Measurements from ENCODE around the gene STK32C. TPM values are rescaled to one million over a fixed set of nuclear protein-coding genes. Genes with fewer than 3 reads are reported as not detected.

STK32C gene
- total and polyA plus RNA-seq, 4 donors = 5.1 to 22.0 (median 16.3) TPM

DNA sequence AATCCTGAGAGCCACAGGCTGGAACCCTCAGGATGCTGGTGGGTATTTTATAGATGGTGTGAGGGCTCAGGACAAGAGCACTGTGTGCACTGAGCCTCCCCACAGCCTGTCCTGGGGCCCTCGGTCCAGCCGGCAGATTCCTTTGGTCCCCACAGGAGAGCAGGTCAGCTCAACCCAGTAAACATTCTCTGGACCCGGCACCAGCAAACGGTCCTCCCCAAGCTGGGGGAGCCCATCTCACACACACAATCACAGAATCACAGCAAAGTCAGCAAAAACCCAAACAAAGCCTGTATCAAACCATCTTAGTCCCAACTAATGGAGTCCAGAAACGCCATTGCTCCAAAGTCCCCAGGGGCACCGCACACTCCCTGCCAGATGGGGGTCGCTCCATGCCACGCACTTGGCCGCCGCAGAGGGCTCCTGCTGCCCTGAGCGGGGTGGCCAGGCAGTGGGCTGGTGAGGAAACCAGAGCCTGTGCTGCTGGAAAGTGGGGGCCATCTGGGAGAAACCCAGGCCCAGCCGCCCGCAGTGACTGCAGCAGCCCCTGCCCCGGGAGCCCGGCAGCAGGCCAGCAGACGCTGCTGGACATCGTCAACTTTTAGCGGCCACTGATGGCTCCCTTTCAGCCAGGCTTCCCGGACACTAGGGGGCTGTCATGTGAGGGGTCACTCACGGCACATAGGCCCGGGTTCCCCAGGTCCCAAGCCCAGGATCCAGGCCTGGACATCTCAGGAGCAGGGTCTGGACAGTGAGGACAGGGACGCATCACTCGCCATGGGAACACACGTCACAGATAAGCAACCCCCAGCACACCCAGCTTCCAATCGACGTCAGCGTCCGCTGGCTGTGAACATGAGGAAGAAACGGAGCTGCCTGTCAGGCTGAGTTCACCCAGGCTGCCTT is 68.4 kb downstream of the STK32C start:
- ATAC-seq (ENCODE audit: insufficient read depth, low FRiP score) = no peak
- Histone ChIP-seq H3K36me3 (ENCODE audit: control insufficient read depth in 4 of 4, insufficient read depth in 4 of 4, low read length in 4 of 4) (peaks cover 0 to 2% (median 0%) of the 10 kb centered on the region in 4 donors), H3K4me3 (no peak overlapping the region), H3K9ac (ENCODE audit: insufficient read depth in 1 of 2, low read length in 2 of 2) (no peak overlapping the region), H3K4me1 (ENCODE audit: control insufficient read depth in 5 of 5, insufficient read depth in 5 of 5, low read length in 5 of 5) (peaks cover 0 to 8% (median 0%) of the 10 kb centered on the region in 5 donors), H3K27ac (ENCODE audit: low read depth in 1 of 2, low read length in 1 of 2) (no peak overlapping the region), H3K9me3 (ENCODE audit: control insufficient read depth in 4 of 4, insufficient read depth in 3 of 4, low read length in 3 of 4) (no peaks in the 10 kb centered on the region), H3K27me3 (ENCODE audit: control insufficient read depth in 3 of 3, insufficient read depth in 3 of 3, low read length in 2 of 3) (no peaks in the 10 kb centered on the region)
- 82 to 91% methylated on average over 29 of the region's 29 CpGs for WGBS, 2 donors
- TF ChIP-seq, protein P1, sequence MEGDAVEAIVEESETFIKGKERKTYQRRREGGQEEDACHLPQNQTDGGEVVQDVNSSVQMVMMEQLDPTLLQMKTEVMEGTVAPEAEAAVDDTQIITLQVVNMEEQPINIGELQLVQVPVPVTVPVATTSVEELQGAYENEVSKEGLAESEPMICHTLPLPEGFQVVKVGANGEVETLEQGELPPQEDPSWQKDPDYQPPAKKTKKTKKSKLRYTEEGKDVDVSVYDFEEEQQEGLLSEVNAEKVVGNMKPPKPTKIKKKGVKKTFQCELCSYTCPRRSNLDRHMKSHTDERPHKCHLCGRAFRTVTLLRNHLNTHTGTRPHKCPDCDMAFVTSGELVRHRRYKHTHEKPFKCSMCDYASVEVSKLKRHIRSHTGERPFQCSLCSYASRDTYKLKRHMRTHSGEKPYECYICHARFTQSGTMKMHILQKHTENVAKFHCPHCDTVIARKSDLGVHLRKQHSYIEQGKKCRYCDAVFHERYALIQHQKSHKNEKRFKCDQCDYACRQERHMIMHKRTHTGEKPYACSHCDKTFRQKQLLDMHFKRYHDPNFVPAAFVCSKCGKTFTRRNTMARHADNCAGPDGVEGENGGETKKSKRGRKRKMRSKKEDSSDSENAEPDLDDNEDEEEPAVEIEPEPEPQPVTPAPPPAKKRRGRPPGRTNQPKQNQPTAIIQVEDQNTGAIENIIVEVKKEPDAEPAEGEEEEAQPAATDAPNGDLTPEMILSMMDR (IDR thresholded peaks at IDR 0.05; ENCODE audit: control extremely low read depth, extremely low read depth) = no peak
- peak; percentile 61 to 70 (median 63) for DNase-seq

DNA sequence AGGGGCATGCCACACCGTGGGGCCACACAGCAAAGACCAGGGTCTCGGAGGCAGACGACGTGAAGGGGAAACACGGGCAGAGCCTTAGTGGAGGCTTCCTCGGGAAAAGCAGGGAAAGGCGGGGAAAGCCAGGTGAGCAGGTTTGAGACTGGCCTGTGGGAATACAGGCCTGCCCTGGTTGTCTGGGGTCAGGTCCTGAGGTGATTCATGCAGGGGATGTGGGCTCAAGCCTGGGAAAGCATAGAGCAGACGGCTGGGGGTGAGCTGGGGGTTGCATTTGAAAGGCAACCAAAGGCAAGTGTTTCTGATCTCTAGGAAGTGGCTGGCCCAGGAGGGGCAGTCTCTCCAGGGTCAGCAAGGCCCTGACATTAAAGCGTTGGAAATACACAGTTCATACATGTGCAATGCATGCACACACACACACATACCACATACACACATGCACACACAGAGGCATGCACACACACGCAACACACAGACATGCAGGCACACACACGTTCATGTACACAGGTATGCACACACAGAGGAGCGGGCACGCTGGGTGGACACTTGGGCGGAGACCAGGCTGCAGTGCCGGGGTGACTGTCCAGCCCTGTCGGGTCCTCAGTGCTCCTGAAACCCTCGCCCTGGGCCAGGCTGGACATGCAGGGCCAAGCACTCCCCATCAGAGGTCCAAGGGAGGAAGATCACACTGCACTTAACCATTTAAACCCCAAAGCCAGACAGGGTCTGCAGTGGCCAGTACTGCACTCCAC is 69.2 kb downstream of the STK32C start:
- peaks cover 0 to 8% (median 0%) of the 10 kb centered on the region in 5 donors for H3K4me1 ChIP-seq (ENCODE audit: control insufficient read depth in 5 of 5, insufficient read depth in 5 of 5, low read length in 5 of 5)
- H3K4me3 ChIP-seq = no peak overlapping the region
- no peak for DNase-seq
- ATAC-seq (ENCODE audit: insufficient read depth, low FRiP score) = no peak
- WGBS, 2 donors = 90 to 94% methylated on average over 17 of the region's 17 CpGs
- TF ChIP-seq, protein P1 (IDR thresholded peaks at IDR 0.05; ENCODE audit: control extremely low read depth, extremely low read depth) = no peak
- no peak overlapping the region for H3K9ac ChIP-seq (ENCODE audit: insufficient read depth in 1 of 2, low read length in 2 of 2)
- peaks cover 0 to 2% (median 0%) of the 10 kb centered on the region in 4 donors for H3K36me3 ChIP-seq (ENCODE audit: control insufficient read depth in 4 of 4, insufficient read depth in 4 of 4, low read length in 4 of 4)
- H3K27me3 ChIP-seq (ENCODE audit: control insufficient read depth in 3 of 3, insufficient read depth in 3 of 3, low read length in 2 of 3) = no peaks in the 10 kb centered on the region
- no peaks in the 10 kb centered on the region for H3K9me3 ChIP-seq (ENCODE audit: control insufficient read depth in 4 of 4, insufficient read depth in 3 of 4, low read length in 3 of 4)
- H3K27ac ChIP-seq (ENCODE audit: low read depth in 1 of 2, low read length in 1 of 2) = no peak overlapping the region

DNA sequence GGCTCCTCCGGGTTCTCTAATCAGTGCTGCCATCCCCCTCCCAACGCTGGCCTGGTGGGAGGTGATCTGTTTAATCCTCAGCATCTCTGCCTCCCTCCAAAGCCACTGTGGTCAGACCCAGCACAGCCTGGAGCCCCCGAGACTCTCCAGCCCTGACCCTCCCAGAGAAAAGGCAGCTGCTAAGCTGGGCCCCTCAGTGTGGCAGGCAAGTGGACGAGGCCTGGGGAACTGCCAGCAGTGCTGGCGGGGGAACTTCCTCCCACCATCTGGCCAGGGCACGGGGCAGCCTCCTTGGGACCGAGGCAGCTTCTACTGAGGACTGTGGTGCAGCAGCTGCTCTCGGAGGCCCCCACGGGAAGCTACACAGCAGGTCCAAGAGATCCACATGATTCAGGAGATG is 69.9 kb downstream of the STK32C start:
- WGBS, 2 donors = 37 to 54% methylated on average over 9 of the region's 9 CpGs
- H3K9me3 ChIP-seq (ENCODE audit: control insufficient read depth in 4 of 4, insufficient read depth in 3 of 4, low read length in 3 of 4) = no peaks in the 10 kb centered on the region
- DNase-seq (peak in 2 of 3 donors; percentile 46 to 48), ATAC-seq (ENCODE audit: insufficient read depth, low FRiP score) (no peak)
- no peaks in the 10 kb centered on the region for H3K27me3 ChIP-seq (ENCODE audit: control insufficient read depth in 3 of 3, insufficient read depth in 3 of 3, low read length in 2 of 3)
- H3K9ac ChIP-seq (ENCODE audit: insufficient read depth in 1 of 2, low read length in 2 of 2) = no peak overlapping the region
- no peak overlapping the region for H3K27ac ChIP-seq (ENCODE audit: low read depth in 1 of 2, low read length in 1 of 2)
- H3K4me3 ChIP-seq = no peak overlapping the region
- H3K4me1 ChIP-seq (ENCODE audit: control insufficient read depth in 5 of 5, insufficient read depth in 5 of 5, low read length in 5 of 5) = peaks cover 0 to 8% (median 0%) of the 10 kb centered on the region in 5 donors
- TF ChIP-seq, protein P1 (IDR thresholded peaks at IDR 0.05; ENCODE audit: control extremely low read depth, extremely low read depth) = no peak
- no peaks in the 10 kb centered on the region for H3K36me3 ChIP-seq (ENCODE audit: control insufficient read depth in 4 of 4, insufficient read depth in 4 of 4, low read length in 4 of 4)
